Hematopoietic multipotent progenitor cell treated with erythropoietin and hydrocortisone succinate and interleukin-3 and kit ligand, for 8 days (in vitro differentiated cells): Measurements from ENCODE around the gene CARD6.
"Not testable (repeated sequence)": the region's sequence is repeated elsewhere in the genome, so short reads cannot be mapped to it uniquely, and the experiment has no call there.

Experiments
- DNase-seq: peaks from one replicate; pipeline ENCODE4 v3.0.0-alpha.2; 2015

The CARD6 gene

GRCh38 chr5:40877371-40877988 is 36.3 kb downstream of the CARD6 start:
- DNase-seq = no peak

- peak; percentile 66 for DNase-seq
Measured at GRCh38 chr5:40879163-40879942, 38.2 kb downstream of the CARD6 start.

- DNase-seq = no peak
Measured at GRCh38 chr5:40882291-40882690, 41.1 kb downstream of the CARD6 start.

GRCh38 chr5:40883051-40883450 is 41.9 kb downstream of the CARD6 start:
- DNase-seq = not testable (repeated sequence)

DNA sequence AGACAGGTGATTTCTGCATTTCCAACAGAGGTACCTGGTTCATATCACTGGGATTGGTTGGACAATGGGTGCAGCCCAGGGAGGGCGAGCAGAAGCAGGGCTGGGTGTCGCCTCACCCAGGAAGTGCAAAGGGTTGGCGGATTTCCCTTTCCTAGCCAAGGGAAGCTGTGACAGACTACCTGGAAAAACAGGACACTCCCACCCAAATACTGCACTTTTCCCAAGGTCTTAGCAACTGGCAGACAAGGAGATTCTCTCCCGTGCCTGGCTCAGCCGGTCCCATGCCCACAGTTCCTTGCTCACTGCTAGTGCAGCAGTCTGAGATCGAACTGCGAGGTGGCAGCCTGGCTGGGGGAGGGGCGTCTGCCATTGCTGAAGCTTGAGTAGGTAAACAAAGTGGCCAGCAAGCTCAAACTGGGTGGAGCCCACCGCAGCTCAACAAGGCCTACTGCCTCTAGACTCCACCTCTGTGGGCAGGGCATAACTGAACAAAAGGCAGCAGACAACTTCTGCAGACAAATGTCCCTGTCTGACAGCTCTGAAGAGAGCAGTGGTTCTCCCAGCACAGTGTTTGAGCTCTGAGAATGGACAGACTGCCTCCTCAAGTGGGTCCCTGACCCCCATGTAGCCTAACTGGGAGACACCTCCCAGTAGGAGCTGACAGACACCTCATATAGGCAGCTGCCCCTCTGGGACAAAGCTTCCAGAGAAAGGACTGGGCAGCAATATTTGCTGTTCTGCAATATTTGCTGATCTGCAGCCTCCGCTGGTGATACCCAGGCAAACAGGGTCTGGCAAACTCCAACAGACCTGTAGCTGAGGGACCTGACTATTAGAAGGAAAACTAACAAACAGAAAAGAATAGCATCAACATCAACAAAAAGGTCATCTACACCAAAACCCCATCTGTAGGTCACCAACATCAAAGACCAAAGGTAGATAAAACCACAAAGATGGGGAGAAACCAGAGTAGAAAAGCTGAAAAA is 54.6 kb downstream of the CARD6 start:
- not testable (repeated sequence) for DNase-seq

DNA sequence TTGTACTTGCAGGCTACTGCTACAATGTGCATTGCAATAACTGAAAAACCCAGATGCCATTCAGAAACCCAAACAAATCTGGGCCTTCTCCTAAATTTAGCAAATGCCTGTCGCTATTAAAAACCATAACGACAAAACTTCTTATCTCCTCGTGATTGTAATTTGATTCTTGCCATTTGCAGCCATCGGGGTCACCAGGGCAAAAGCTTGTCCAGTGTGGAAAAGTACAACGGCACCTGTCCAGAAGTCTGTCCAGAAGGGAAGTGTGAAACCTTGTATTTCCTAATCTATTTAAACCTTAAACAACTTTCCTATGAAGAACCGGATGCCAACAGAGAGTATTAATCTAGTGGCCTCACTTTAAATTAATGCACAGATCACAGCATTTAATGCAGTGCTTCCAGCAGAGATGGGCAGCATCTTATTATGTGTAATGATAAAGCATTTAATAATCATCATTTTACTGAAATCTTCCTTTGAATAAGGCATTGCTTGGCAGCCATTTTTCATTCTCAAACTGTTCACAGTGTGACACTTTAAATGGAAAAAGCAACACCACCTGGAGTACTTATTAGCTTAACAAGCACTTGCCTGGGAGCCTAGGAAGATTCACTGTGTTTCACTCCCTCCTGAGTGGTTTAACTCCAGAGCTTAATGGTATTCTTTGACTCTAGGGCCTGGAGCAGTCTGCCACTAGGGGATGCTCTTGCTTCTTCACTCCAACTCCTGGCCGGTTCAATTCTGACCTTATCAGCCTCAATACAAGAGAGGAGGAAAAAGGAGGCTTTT is 63.2 kb downstream of the CARD6 start:
- peak; percentile 77 for DNase-seq

GRCh38 chr5:40904994-40905306 is 63.8 kb downstream of the CARD6 start:
- no peak for DNase-seq

GRCh38 chr5:40906351-40906751 is 65.2 kb downstream of the CARD6 start:
- DNase-seq = no peak

- DNase-seq = peak; percentile 37
Measured at GRCh38 chr5:40909264-40909663, 68.1 kb downstream of the CARD6 start, which contains the start of gene C7. C7 (plus strand) TSS chr5:40909497; CDS start chr5:40909611, 114 bp downstream.

GRCh38 chr5:40909723-40910122 is 68.6 kb downstream of the CARD6 start:
- no peak for DNase-seq
